Stimulated activated CD4-positive, alpha-beta T cell treated with anti-CD3 and anti-CD28 coated beads, Interleukin-1b, Interleukin-23, amount 100 ng/mL, for 1 hour (primary cell): ENCODE results near the gene MAD2L2.

Source experiments
- DNase-seq, 2 donors: peaks; one replicate each; pipeline ENCODE4 v3.0.0-alpha.2; 2020; ENCODE audit warnings: low read depth in 2 of 2

The MAD2L2 gene

GRCh38 chr1:11704691-11705475 is 23.9 kb upstream of the MAD2L2 start:
- no peak for DNase-seq

- no peak for DNase-seq
Observed at GRCh38 chr1:11704194-11704529, 23.2 kb upstream of the MAD2L2 start.

- no peak for DNase-seq
Observed at GRCh38 chr1:11703357-11704193, 22.6 kb upstream of the MAD2L2 start.

- DNase-seq: no peak
Observed at GRCh38 chr1:11701981-11702803, 21.2 kb upstream of the MAD2L2 start.

GRCh38 chr1:11701551-11701961 is 20.6 kb upstream of the MAD2L2 start:
- no peak for DNase-seq

- no peak for DNase-seq
Observed at GRCh38 chr1:11700601-11701467, 19.9 kb upstream of the MAD2L2 start.

GRCh38 chr1:11697893-11698210 is 16.9 kb upstream of the MAD2L2 start:
- DNase-seq: no peak

GRCh38 chr1:11697188-11697892 is 16.4 kb upstream of the MAD2L2 start:
- no peak for DNase-seq

GRCh38 chr1:11695861-11696260 is 14.9 kb upstream of the MAD2L2 start:
- no peak for DNase-seq

GRCh38 chr1:11693917-11694316 is 13.0 kb upstream of the MAD2L2 start:
- no peak for DNase-seq

- DNase-seq: no peak
Observed at GRCh38 chr1:11693024-11693590, 12.2 kb upstream of the MAD2L2 start.

GRCh38 chr1:11691928-11692711 is 11.2 kb upstream of the MAD2L2 start:
- no peak for DNase-seq

GRCh38 chr1:11691302-11691914 is 10.5 kb upstream of the MAD2L2 start, which contains the start of gene DRAXIN:
Gene DRAXIN, plus strand, starts transcription at chr1:11691710. Its CDS starts 14,549 bp downstream, at chr1:11706259.
- no peak for DNase-seq

GRCh38 chr1:11690397-11691301 is 9.7 kb upstream of the MAD2L2 start:
- DNase-seq: no peak

GRCh38 chr1:11688506-11688905 is 7.6 kb upstream of the MAD2L2 start:
- no peak for DNase-seq

GRCh38 chr1:11685210-11685752 is 4.3 kb upstream of the MAD2L2 start:
- no peak for DNase-seq

- DNase-seq: no peak
Observed at GRCh38 chr1:11684070-11684469, 3.1 kb upstream of the MAD2L2 start.

GRCh38 chr1:11682799-11683198 is 1.9 kb upstream of the MAD2L2 start:
- no peak for DNase-seq
